HG02981 (cell line): Measurements from ENCODE around the gene PRG2.
"Not testable (repeated sequence)": the region's sequence is repeated elsewhere in the genome, so short reads cannot be mapped to it uniquely, and the experiment has no call there.

Source experiments
- ATAC-seq: cut with Tn5 transposase; IDR thresholded peaks from one replicate; pipeline ENCODE4 v1.9.1; 2021; ENCODE audit warnings: mild to moderate bottlenecking, moderate library complexity; ENCODE audit not compliant: unreplicated experiment

PRG2 gene

DNA sequence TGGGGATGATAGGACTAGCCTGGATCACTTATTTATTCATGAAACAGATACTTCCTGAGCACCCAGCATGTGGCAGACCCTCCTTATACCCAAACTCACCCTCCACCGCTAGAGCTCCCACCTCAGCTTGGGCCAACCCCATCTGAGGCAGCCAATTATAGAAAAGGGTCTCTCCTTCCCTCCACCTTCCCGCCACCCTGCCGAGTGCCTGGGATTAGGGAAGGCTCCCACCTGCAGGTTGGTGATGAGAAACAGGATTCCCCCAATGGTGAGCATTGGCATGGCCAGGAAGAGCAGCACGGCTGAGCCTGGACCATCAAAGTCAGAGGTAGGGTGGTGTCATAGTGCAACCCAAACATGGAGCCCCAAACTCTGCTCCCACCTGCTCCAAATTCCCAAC lies 30.6 kb upstream of the PRG2 start:
- ATAC-seq = no peak

DNA sequence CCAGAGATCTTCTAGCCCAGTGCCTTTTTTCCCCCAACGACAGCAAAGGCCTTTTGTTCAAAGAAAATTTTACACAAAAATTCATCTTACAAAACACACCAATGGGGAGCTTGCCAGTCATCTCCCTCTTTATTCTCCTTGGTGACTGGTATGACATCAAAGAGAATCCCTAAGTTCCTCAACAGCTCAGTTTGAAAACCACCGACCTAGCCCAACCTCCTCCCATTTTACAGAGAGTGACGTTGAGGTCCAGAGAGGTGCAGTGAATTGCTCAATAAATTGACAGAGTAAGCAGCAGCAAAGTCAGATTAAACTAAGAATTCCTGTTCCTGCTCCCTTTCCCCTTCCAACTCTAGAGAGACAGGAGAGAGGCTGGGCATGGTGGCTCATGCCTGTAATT lies 28.7 kb upstream of the PRG2 start:
- no peak for ATAC-seq

DNA sequence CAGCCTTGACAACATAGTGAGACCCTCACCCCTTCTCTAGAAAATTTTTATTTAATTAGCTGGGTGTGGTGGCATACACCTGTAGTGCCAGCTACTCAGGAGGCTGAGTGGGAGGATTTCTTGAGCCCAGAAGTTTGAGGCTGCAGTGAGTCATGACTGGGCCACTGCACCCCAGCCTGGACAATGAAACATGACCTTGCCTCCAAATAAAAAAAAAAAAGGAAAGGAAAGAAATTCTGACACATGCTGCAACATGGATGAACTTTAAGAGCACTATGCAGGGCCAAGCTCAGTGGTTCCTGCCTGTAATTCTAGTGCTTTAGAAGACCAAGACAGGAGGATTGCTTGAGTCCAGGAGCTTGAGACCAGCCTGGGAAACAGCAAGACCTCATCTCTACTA lies 27.7 kb upstream of the PRG2 start:
- ATAC-seq = no peak

DNA sequence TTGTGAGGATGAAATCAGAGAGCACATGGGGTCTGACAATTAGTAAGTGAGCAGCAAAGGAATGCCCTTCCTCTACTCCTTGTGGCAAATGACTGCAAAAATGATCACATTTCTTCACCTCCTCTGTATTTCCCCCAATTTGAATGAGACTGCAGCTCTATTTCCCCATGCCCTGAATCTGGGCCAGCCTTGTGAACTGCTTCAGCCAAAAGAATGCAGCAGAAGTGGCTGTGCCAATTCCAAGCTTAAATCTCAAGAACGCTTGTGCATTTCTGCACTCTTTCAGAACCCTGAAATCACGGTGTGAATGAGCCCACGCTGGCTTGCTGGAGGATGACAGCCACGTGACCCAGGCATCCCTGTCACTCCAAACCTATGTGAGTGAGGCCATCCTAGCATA lies 26.6 kb upstream of the PRG2 start:
- no peak for ATAC-seq

DNA sequence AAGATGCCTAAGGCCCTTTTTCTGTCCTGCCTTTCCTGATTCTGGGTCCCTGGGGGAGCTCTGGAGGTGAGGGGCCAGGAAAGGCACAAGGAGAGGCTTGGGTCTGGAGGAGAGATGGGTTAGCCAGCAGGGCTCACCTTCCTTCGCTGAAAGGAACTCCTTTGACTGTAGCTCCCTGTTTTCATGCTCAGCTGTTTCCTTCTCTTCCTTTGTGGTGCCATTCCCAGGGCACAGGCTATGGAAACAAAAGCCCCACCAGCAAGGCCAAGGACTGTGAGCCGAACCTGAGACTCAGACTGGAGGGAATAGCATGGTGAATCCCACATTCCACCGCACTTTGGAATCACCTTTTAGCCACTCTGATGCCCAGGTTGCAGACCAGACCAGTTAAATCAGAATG lies 26.0 kb upstream of the PRG2 start:
- no peak for ATAC-seq

DNA sequence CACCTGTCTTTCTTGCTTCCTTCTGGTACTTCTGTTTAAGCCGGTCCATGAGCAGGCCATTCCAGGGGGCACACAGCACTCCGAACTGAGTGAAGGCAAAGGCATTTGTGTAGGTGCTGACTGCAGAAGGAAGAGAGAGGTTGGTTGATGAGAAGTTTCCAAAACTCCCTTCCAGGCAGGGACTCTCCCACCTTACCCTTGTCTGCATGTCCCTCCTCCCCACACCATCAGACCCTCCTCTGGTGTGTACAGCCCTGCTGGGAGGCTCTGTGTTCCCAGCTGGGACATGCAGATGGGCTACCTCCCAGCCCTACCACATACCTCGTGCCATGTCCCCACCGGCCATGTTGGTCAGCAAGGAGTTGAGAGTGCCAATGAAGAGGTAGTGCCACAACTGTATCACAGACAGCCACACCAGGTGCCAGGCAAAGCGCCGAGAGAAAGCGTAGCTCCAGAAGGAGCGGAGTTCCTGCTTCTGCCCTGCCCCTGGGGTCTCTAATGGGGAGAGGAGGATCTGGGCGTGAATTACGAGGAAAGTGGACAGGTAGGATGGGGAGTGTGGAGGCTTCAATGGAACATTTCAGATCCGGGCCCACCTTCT lies 24.3 kb upstream of the PRG2 start:
- no peak for ATAC-seq

DNA sequence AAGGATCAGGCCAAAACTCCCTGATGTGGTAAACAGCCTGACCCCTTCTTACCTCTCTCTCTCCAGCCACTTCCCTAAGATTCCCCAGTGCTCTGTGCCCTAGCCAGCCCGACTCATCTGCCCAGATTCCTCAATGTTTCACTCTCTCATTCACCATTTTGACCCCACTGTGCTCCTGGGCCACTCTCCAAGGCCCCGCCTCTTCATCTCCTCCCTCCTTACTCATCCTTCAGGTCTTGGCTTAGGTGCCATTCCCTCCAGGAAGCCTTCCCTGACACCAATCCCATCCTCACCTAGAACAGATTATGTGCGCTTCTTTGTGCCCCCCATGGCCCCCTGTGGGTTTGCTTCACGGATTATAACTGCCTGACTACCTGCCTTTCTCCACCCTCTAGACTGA lies 23.2 kb upstream of the PRG2 start:
- ATAC-seq = no peak

DNA sequence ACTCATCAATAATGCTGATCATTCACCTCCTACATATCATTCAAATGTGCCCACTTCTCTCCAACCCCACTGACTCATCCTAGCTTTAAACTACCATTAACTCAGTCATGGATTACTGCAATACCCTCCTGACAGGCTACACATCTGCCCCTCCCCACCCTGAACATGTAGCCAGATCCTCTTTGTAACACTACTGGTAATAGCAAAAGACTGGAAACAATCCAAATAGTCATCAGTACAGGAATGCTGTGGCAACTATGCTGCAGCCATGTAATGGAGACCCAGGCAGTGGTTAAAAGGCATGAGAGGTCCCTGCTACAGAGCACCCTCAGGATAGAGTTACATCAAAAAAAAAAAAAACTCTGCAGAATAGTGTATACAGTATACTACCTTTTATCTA lies 19.8 kb upstream of the PRG2 start:
- ATAC-seq = no peak

DNA sequence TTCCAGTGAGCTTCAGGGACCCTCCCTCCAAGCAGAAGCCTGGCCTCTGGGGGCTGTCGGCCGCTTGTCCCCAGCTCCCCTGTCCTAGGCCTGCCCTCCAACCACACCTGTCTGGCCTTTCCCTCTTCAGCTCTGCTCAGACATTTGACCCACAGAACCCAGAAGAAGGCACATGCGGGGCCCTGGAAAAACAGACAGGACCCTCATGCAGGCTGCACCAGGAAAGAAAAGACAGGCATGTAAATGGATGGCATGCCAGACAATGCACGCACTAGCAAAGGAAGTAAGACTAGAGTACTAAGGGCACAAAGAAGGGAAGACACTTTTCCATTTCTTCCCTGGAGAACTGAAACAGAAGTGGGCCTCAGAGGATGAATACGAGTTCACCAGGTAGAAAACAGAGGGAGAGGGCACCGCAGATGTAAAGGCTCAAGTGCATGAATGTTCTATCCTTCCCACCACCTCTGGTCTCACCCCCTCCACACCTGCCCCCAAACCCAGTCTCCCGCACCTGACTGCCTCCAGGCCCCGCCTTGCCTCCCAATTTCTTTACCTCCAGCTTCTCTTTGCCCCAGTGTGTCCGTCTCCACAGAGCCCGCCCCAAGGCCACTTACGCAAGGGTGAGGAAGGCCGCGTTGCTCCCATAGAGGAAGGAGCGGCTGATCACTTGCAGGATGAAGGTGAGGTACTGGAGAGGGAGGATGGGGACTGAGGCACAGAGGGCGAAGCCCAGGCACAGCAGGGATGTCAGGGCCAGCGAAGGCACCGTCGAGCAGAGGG lies 19.1 kb upstream of the PRG2 start:
- no peak for ATAC-seq

DNA sequence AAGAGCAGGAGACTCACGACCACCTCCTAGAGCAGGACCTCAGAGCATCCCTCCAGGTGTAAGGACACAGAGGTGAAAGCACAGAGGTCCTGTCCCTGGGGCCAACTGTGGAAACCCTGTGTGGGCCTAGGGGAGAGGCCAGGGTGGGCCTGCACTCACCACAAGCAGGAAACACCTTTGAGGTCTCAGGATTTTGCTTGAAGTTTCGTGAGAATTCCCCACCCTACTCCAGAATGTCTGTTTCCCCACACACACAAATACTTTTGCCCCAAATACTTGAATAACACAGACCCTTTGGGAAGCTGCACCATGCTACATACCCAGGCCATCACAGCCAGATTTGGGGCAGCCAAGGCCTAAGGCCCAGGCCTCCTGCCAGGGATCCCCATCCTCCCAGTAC lies 18.3 kb upstream of the PRG2 start:
- ATAC-seq = no peak

DNA sequence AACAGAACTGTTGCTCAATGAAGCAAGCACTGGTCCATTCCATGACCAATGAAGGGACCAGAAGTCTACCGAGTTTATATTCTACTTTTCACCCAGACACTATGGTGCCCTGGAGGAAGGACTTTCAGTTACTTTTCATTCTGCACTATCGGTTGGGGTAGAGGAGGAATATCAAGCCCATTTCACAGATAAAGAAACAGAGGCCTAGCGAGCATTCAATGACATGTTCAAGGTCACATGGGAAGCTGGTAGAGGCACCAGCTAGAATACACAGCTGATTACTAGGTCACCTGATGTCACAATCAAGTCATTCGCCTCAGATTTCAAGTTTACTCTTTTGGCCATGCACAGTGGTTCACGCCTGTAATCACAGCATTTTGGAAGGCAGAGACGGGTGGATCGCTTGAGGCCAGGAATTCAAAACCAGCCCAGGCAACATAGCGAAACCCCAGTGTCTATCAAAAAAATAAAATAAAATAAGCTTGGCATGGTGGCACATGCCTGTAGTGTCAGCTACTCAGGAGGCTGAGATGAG lies 17.6 kb upstream of the PRG2 start:
- ATAC-seq = no peak

DNA sequence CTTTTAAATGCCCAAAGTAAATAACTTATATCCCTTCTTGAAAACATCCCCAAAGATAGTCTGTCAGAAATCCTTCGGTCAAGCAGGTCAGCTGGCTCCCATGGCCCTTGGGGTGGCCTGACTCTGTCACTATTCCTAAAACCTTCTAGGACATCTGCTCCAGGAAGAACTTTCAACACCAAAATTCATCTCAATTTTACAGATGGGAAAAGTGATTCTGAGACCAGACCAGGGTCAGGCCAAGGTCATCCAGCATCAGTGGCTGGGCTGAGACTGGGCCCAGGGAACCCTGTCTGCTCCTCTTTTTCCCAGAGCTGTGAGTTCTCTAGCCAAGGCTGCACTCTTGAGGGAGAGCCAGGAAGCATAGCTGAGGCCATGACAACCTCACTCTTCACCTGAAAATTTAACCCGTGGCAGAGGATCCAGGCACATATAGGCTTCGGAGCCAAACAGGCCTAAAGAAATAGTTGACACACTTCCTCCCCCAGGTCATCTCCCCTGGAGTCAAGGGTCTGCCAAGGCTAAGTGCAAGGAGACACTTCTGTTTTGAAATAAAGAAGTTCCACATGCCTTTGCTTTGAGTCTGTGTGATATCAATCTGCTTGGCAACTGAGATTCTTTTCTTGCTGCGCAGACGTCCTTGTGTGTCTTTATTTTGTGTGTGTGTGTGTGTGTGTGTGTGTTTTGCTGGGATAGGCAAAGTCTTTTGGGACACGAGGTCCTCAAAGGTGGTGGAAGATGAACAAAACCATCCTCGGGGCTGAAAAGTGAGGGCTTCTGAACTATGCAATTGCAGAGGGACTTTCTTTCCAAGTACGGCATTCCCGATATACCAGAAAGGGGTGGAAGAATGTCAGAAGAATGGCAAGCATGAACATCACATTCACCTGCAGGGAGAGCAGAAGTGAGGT lies 16.8 kb upstream of the PRG2 start:
- ATAC-seq = no peak

DNA sequence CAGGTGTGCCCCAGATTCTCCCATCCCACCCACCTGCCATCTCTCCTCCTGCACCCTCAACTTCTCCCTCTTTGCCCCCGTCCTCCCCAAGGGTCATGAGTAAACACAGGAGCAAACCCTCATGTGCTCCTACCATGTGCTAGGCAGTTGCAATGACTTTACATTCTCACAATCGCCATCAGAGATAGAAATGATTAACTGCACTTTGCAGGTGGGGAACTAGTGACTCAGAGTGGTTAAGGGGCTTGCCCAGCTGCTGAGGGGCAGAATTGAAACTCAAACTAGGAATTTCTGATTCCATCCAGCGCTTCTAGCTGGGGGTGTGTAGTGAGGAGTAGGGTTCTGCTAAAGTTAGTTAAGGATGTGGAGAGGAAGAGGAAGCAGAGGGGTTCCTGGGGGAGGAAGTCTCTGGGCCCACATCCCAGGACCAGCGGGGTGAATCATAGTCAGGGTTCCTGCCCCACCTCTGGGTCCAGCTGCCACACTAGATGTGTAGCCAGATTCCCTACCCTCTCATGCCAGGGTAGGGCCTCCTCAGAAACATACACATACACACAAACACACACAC lies 16.0 kb upstream of the PRG2 start:
- ATAC-seq = peak; percentile 91

DNA sequence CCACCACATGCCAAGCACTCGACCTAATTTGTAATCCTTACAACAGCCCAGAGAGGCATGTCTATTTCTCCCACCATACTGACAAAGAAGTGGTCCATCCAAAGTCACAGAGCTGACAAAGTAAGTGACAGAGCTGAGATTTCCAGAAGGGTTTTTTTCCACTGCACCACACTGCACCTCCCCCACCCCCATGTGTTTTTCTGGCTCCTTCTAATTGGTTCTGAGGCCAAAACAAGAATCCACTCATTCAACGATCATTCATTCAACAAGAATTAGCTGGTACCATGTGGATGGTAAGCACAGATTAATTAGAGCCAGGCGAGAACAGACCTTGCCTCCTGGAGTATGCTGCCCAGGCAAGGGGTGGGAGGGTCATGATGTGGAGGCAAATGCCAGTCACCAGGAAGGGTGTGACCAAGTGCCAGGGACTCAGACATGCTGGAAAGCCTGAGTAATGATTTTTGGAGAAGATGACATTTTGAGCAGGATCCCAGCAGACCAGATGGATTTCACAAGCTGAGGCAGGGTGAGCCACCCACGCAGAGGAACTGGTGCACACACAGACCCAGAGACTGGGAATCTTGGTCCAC lies 14.9 kb upstream of the PRG2 start:
- no peak for ATAC-seq

DNA sequence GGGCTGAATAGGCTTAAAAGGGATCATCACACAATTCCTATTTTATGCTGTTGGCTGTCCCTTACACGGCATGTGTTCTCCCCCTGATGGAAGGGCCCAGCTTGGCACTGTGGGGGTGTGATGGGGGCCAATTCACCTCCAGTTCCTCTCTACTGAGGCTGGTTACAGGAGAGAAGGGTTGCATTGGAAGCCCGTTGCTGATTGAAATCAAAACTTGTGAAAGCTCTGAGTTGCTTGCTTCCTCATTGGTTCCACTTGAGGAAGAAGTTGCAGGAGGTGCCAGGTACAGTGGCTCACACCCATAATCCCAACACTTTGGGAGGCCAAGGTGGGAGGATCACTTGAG lies 13.3 kb upstream of the PRG2 start:
- no peak for ATAC-seq

DNA sequence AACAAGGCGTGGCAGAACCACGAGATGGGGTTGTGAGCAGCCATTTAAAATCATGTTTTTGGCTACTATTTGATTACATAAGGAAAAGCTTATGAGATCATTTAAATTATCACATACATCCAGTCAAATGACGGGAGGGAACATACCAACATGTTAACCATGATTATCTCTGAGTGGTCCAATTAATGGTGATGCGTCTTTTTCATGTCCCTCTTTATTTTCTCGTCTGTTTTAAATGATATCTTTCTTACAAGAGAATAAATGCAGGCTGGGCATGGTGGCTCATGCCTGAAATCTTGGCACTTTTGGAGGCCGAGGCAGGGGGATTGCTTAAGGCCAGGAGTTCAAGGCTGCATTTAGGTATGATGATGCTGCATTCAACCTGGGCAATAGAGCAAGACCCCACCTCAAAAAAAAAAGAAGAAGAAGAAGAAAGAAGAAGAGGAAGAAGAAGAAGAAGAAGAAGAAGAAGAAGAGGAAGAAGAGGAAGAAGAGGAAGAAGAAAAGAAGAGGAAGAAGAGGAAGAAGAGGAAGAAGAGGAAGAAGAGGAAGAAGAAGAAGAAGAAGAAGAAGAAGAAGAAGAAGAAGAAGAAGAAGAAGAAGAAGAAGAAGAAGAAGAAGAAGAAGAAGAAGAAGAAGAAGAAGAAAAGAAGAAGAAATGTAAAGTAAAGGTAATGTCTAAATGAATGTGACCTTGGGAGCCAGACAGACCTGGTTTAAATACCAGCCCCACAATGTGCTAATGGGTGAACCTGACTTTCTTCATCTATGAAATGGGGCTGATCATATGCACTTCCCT lies 12.8 kb upstream of the PRG2 start:
- not testable (repeated sequence) for ATAC-seq

DNA sequence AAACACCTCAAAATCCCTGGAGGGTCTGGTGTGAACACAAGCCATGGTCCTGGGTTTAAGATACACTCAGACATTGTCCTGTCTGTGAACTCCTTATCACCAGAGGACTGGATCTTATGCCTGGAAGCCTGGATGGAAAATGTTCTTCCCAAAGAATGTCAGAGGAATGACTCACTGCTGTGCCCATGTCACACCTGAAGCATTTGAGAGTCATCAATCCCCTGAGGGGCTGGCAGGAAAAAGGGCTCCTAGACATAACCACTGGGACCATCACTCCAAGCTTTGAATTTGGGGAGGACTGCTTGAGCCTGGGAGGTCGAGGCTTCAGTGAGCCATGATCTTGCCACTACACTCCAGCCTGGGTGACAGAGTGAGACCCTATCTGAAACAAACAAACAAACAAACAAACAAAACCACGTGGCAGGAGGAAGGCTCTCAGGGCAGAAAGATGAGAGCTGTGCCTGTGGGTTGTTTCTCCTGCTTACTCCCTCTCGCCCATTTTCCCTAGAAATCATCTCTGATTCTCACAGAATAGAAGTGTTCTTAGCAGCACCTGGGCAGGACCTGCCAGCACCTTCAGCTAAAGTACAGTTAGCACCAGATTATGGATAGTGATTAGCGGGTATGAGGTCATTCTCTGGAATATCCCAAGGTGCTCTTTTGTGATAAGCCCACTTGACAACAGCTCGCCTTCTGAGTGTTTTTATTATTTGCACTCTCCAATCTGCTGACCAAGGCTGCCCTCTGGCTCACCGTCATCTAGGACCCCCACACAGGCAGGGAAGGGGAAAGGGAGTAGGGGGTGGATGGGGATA lies 11.9 kb upstream of the PRG2 start:
- ATAC-seq = no peak

DNA sequence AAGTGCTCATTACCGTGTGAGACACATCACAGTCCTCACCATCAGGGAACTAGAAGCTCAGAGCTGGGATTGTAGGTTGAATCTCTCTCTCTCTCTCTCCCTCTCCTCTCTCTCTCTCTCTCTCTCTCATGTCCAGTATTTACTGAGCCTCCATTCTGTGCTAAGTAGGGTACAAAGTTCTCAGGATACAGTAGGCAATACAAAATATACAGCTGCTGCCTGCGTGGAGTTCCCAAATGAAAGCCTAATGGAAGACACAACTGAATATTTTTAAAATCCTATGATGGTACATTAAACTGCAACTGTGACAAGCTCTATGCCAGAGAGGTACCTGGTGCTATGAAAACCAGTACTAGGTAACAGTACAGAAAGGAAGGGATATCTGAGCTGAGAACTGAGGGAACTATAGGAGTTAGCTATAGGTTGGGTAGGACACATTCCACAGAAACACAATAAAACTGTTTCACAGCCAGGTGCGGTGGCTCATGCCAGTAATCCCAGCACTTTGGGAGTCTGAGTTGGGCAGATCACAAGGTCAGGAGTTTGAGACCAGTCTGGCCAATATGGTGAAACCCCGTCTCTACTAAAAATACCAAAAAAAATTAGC lies 9.6 kb upstream of the PRG2 start:
- no peak for ATAC-seq

DNA sequence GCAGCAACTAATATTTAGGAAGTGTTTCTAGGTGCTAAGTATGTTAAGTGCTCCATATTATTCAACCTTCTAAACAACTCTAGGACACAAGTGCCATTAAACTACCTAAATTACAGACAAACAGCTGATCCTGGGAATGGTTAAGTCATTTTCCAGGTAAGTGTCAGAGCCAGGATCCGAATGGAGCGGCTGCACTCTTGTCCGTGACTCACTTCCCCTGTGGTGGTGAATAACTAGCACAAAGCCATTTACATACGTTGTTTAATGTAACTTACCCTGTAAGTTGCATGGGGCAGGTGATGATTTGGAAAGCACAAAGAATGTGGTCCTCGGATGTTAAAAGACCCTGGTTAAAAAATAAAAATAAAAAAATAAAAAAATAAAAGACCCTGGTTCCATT lies 8.8 kb upstream of the PRG2 start:
- no peak for ATAC-seq
